ENCODE data around the gene FAM168A.

Gene FAM168A

GRCh38 chr11:73384872-73385689 is 212.8 kb downstream of the FAM168A start:
- DNase-seq, result no peak

GRCh38 chr11:73384531-73384871 is 213.4 kb downstream of the FAM168A start:
- no peak for DNase-seq

- DNase-seq, result no peak
Observed at GRCh38 chr11:73384125-73384441, 213.8 kb downstream of the FAM168A start.

- DNase-seq, result no peak
Observed at GRCh38 chr11:73383249-73384124, 214.4 kb downstream of the FAM168A start.

GRCh38 chr11:73382747-73383146 is 215.2 kb downstream of the FAM168A start:
- no peak for DNase-seq

GRCh38 chr11:73382183-73382582 is 215.7 kb downstream of the FAM168A start:
- no peak for DNase-seq

- DNase-seq, result no peak
Observed at GRCh38 chr11:73381589-73381988, 216.3 kb downstream of the FAM168A start.

- DNase-seq, result no peak
Observed at GRCh38 chr11:73380897-73381410, 217.0 kb downstream of the FAM168A start.

GRCh38 chr11:73380331-73380730 is 217.6 kb downstream of the FAM168A start:
- DNase-seq, result no peak

- no peak for DNase-seq
Observed at GRCh38 chr11:73379189-73379880, 218.6 kb downstream of the FAM168A start.

GRCh38 chr11:73376803-73377629 is 220.9 kb downstream of the FAM168A start:
- peak; percentile 26 for DNase-seq

GRCh38 chr11:73376160-73376802 is 221.6 kb downstream of the FAM168A start, which contains the start of gene RELT:
Gene RELT (plus strand): TSS chr11:73376399. CDS start chr11:73389137, 12,738 bp downstream.
- DNase-seq, result peak; percentile 88

GRCh38 chr11:73375830-73376159 is 222.1 kb downstream of the FAM168A start:
- DNase-seq, result no peak

GRCh38 chr11:73374151-73374550 is 223.8 kb downstream of the FAM168A start:
- DNase-seq, result no peak

- DNase-seq, result no peak
Observed at GRCh38 chr11:73372375-73372993, 225.4 kb downstream of the FAM168A start.

- DNase-seq, result no peak
Observed at GRCh38 chr11:73367482-73368024, 230.4 kb downstream of the FAM168A start.

- DNase-seq, result no peak
Observed at GRCh38 chr11:73366953-73367352, 231.0 kb downstream of the FAM168A start.

GRCh38 chr11:73366265-73366610 is 231.7 kb downstream of the FAM168A start:
- DNase-seq, result no peak

- DNase-seq, result no peak
Observed at GRCh38 chr11:73365352-73366264, 232.3 kb downstream of the FAM168A start.

GRCh38 chr11:73363147-73363546 is 234.8 kb downstream of the FAM168A start:
- DNase-seq, result no peak
